ENCODE data around the gene OSTN.

The OSTN gene

DNA sequence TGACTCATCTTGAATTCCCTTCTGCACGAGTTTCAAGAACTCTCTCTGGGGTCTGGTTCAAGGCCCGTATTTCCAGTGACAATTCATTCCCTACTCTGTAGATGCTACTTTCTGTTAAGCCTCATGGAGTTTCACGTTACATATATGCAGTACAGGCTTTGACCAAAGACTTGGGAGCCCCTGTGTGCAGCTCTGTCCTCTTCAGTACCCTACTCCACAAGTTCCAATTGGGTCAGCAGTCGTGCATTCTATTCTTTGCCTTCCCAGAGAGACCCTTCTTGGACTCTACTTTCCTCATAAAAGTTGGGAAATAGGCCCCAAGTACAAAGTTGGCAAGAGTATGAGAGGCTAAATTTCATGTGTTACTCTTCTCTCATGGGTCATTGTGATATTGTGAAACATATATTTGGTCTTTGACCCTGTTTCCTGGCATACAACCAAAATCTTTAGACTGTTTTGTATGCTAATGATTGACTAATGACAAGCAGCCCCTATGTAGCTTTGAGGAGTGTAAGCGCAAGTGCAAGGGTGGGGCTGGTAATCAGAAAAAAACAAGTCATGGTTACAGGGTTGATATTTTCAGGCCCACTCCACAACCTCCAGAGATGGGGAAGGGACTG is 115.2 kb downstream of the OSTN start:
- DNase-seq: no peak
